Transverse colon (tissue), 3 donors: Measurements from ENCODE around the gene SYT3.

Experiments used
- CTCF ChIP-seq, 5 experiments: fragments of 200-600 bp in 3 of 5; fragments of 450-650 bp in 2 of 5; sonication (generic) in 3 of 5; IDR thresholded peaks; 1 replicate in 2 of 5; 2 replicates in 3 of 5; pipeline ENCODE4 v1.5.1; 2016 to 2017; ENCODE audit warnings: antibody characterized with exemption in 5 of 5, inconsistent platforms in 3 of 5, mild to moderate bottlenecking in 2 of 5, moderate library complexity in 1 of 5
- EP300 ChIP-seq: sonication (generic); formaldehyde crosslinking; IDR thresholded peaks from one replicate; pipeline ENCODE4 v1.6.1; 2017; ENCODE audit warnings: antibody characterized with exemption, low read depth
- POLR2A ChIP-seq: fragments of 450-650 bp; IDR thresholded peaks from one replicate; pipeline ENCODE4 v1.6.1; 2016; ENCODE audit warnings: antibody characterized with exemption, mild to moderate bottlenecking, moderate library complexity

- TF ChIP-seq CTCF (IDR thresholded peaks at IDR 0.05) = no peak
- no peak for TF ChIP-seq POLR2A
- no peak for TF ChIP-seq EP300
Measured at GRCh38 chr19:50624949-50625600, 14.6 kb downstream of the SYT3 start.
